HG03045 (cell line): ENCODE data around the gene MYL11.

Source experiments
- ATAC-seq: cut with Tn5 transposase; IDR thresholded peaks from one replicate; pipeline ENCODE4 v1.9.1; 2021; ENCODE audit warnings: mild to moderate bottlenecking, moderate library complexity; ENCODE audit not compliant: unreplicated experiment

MYL11 gene

GRCh38 chr16:30353438-30354129 is 21.0 kb upstream of the MYL11 start:
- no peak for ATAC-seq

DNA sequence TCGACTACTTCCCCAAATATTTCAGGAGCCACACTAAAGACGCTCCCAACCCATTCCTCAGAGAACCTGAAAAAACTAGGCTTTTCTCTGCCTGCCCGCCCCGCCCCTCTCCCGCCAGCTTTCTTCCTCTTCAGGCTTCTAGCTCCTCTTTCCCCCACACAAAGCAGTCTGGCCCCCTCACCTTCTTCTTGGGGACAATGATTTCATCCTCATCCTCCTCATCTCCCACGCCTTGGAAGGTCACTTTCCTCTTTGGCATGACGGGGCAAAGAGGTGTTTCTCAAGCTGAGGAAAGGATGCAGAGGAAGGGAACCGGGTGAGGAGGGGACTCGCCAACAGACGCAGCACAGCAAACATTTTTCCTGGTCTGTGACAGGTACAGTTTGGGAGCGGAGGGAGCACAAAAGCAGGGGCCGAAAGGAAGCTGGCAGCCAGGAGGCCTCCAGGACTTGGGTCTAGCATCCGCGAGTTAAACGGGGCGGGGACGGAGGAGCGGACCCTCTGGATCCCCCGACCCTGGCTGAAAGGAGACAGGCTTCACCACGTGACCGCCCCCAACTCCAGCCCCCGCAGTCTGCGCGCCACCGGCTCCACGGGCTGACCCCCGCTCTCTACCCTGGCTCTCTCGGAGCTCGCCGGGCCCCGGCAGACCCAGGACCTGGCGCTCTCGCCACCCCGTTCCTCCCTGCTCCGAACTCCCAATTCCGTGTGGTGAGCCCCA is 20.0 kb upstream of the MYL11 start:
- ATAC-seq, result peak; percentile 13

DNA sequence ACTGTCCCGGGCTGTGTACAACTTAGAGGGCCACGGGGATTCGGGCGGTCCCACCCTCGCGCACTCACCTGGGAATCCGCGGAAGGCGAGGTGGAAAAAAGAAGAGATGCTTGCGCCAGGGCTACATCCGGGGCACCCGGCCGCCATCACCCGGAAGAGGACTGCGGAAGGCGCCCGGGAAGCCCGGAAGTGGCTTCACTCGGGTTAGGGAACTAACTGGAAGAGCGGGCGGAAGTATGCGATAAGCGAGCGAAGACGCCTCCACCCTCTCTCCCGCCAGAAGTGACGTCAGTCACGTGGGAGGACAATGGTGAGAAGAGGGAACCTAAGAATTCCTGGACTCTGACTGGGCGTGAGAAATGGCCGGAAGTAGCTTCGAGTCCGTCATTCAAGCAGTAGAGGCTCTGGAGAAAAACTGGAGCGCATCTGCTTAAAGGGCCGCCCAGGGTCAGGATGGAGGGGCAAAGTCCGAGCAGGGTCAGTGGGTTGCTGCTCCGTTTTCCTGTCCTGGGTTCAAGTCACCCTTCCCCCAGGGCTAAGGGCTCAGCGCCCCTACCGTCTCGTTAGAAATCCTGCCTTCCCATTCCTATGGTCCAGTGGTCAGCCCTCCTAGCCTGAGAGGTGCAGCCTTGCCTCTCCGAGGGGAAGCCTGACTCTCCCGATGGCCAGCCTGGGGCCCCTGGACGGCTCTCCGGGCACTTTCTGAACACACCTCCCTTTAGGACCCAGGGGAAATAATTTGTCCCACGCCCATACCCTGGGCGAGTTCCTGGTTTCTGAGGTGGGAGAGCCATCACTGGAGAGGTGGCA is 19.3 kb upstream of the MYL11 start, which contains the start of gene CD2BP2:
Gene CD2BP2, minus strand, starts transcription at position 165 of the 810 bp plus-strand sequence. CDS start 627 bp downstream, outside the sequence.
- peak; percentile 62 for ATAC-seq

GRCh38 chr16:30355954-30356308 is 18.7 kb upstream of the MYL11 start:
- no peak for ATAC-seq

GRCh38 chr16:30356401-30357084 is 18.1 kb upstream of the MYL11 start:
- ATAC-seq, result no peak

- ATAC-seq, result no peak
These were observed 17.4 kb upstream of the MYL11 start for GRCh38 chr16:30357085-30357714.

DNA sequence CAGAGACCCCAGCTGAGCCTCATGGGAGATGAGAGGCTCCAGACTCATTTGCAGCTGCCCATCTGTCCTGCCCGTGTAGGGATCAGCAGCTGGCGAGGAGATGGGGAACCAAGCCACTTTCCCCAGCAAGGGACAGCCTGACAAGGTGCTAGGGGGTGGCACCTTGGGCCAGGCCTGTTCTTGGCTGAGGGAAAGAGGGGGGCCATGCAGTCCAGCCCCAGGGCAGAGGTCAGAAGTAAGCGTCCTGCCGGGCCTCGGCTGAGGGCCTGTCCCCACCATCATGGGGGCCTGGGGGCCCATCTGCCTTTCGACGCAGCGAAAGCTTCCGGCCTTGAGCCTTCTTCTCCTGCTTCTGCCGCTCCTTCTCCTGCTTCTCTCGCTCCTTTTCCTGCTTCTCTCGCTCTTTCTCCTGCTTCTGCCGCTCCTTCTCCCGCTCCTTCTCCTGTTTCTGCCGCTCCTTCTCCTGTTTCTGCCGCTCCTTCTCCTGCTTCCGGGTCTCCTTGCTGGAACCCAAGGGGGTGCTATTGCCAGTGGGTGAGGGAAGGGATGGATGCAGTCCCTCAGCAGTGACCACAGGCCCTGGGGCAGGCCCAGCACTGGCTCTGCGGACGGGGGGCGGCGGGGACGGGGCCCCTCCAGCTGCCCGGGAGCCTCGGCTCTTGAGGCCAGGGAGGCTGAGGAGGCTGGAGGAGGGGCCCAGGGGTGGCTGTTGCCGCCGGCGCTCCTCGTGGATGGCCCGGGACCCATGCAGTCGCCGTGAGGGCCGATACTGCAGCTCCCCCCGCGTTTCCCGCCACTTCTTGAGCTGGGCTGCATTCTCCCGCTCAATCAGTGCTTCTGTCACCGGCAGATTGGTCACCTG is 16.7 kb upstream of the MYL11 start:
- no peak for ATAC-seq

- no peak for ATAC-seq
These were observed 16.0 kb upstream of the MYL11 start for GRCh38 chr16:30358577-30358936.

DNA sequence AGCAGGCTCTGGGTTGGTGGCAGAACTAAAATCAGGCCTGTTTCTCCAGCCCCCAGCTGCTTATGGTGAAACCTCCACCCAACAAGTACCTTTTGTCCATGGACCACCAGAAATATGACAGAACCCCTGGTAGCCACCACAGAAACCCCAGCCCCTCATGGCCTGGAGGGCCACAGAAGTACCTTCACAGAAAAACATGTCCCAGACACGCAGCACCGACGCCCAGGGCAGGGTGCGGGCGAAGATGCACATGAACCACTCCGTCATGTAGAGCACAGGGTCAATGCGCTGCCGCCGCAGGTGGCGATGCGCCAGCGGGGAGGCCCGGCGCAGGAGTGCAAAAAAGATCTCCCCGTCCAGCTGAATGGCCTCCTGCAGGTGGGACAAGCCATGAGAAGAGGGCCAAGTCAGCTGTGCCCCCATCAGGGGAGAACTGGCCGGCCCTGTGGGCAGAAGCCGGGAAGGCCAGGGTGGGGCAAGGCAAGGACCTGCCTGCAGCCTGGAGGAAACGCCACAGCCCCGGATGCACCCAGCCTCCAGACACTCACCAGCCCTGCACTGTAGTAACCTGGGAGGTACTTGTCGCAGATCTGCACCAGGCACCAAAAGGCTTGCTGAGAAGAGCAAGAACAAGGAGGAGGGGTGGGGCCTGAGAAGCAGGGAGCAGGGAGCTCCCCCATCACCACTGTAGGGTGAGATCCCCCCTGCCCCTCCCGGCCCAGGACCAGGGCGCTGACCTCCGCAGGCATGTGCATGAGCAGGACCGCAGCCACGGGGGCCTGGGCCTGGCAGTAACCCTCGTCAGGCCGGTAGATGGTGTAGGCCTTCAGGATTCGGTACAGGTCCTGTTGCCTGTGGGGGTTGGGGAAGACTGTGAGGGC is 15.4 kb upstream of the MYL11 start:
- no peak for ATAC-seq

DNA sequence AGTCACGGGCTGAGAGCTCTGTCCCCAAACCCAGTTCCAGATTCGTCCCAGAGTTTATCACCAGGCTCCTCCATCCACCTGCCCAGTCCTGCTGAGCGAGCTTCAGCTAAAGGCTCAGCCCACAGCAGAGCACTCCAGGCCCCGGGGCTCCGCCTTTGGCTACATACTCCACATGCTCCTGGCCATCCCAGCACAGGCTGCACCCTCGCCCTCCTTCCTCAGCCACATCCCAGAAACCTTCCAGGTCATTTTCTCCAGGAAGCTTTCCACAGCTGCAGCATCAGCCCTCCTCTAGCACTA is 14.8 kb upstream of the MYL11 start:
- no peak for ATAC-seq

- ATAC-seq, result no peak
These were observed 13.4 kb upstream of the MYL11 start for GRCh38 chr16:30361180-30361579.

DNA sequence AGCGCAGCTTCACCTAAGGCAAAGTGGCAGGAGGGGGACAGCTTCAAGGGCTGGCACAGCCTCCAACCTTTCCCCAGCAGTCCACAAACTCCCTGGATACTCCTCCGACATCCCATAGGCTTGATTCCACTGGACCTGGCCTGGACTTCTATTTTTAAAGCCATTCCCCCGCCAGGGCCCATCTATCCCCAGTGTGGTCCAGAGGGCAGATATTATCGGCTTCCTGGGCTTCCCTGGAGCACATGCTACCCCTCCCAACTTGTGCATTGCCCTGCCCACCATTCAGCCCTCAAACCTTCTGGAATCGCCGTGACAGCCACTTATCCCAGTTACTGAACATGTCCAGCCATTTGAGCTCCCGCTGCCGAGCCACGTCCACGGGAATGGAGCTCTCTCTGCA is 9.4 kb upstream of the MYL11 start:
- no peak for ATAC-seq

- no peak for ATAC-seq
These were observed 8.1 kb upstream of the MYL11 start for GRCh38 chr16:30366511-30366910.

DNA sequence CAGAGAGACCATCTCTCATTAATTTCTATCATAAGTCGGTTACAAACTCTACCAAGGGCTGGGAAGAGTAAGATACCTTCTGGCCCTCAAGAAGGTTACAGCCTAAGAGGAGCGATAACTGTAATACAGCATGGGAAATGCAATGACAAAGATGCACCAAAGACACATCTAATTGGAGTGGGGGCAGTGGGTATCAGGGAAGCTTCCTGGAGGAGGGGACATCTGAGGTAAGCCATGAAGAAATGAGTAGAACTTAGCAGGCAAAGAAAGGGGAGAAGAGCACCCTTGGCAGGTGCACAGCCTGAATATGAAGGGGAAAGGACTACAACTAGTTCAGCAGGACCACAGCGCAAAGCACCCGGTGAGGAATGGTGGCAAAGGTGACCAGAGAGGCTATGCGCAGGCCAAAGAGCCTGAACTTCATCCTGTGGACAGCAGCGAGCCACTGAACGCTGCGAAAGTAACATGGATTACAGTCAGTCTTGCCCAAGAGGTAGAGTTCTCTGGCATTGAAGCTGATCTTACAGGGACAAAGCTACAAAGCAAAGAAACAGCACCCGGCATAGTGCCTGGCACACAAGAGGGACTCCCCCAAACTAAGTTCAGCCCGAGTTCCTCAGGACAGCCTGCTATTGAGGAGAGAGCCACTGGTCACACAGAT is 7.1 kb upstream of the MYL11 start:
- ATAC-seq, result no peak

- no peak for ATAC-seq
These were observed 6.3 kb upstream of the MYL11 start for GRCh38 chr16:30368122-30368791.

DNA sequence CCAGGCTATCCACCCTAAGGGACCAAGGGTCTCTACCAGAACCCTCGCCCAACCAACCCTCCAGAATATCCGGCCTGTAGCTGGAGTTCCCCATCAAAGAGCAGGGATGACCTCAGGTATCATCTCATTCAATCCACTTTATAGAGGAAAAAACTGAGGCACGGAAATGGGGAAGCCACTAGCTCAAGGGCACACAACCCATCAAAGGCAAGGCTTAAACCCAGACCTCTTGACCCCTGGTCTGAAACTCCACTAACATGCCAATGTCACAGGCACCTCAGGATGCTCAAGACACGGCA is 5.9 kb upstream of the MYL11 start:
- ATAC-seq, result no peak

- no peak for ATAC-seq
These were observed 5.3 kb upstream of the MYL11 start for GRCh38 chr16:30369091-30369937.
